ENCODE results near the gene LRP3.

The LRP3 gene

GRCh38 chr19:33239223-33239975 lies 45.3 kb downstream of the LRP3 start:
- Histone ChIP-seq H3K9ac (ENCODE audit: low read length in 2 of 2) (no peak overlapping the region), H3K9me3 (ENCODE audit: control insufficient read depth in 2 of 2, low read length in 2 of 2) (no peaks in the 10 kb centered on the region), H3K27ac (ENCODE audit: low read length) (no peak overlapping the region), H3K27me3 (ENCODE audit: control insufficient read depth in 1 of 2, insufficient read depth in 2 of 2, low read length in 2 of 2) (peaks cover 8 to 11% of the 10 kb centered on the region in 2 donors), H3K4me1 (ENCODE audit: control insufficient read depth, insufficient read depth, low read length) (peaks cover 3% of the 10 kb centered on the region), H3K4me3 (ENCODE audit: low read length in 2 of 2) (no peak overlapping the region), H3K36me3 (ENCODE audit: control insufficient read depth in 2 of 2, insufficient read depth in 2 of 2, low read length in 2 of 2) (no peaks in the 10 kb centered on the region)

GRCh38 chr19:33240181-33240771 lies 46.1 kb downstream of the LRP3 start:
- Histone ChIP-seq H3K27me3 (ENCODE audit: control insufficient read depth in 1 of 2, insufficient read depth in 2 of 2, low read length in 2 of 2) (peaks cover 0 to 5% of the 10 kb centered on the region in 2 donors), H3K9me3 (ENCODE audit: control insufficient read depth in 2 of 2, low read length in 2 of 2) (no peaks in the 10 kb centered on the region), H3K4me1 (ENCODE audit: control insufficient read depth, insufficient read depth, low read length) (peaks cover 3% of the 10 kb centered on the region), H3K27ac (ENCODE audit: low read length) (no peak overlapping the region), H3K9ac (ENCODE audit: low read length in 2 of 2) (no peak overlapping the region), H3K4me3 (ENCODE audit: low read length in 2 of 2) (no peak overlapping the region), H3K36me3 (ENCODE audit: control insufficient read depth in 2 of 2, insufficient read depth in 2 of 2, low read length in 2 of 2) (no peaks in the 10 kb centered on the region)

- peaks cover 2% of the 10 kb centered on the region in 2 donors for H3K9me3 ChIP-seq (ENCODE audit: control insufficient read depth in 2 of 2, low read length in 2 of 2)
- no peak overlapping the region for H3K27ac ChIP-seq (ENCODE audit: low read length)
- no peaks in the 10 kb centered on the region for H3K27me3 ChIP-seq (ENCODE audit: control insufficient read depth in 1 of 2, insufficient read depth in 2 of 2, low read length in 2 of 2)
- peaks cover 3% of the 10 kb centered on the region for H3K4me1 ChIP-seq (ENCODE audit: control insufficient read depth, insufficient read depth, low read length)
- H3K9ac ChIP-seq (ENCODE audit: low read length in 2 of 2), result no peak overlapping the region
- H3K36me3 ChIP-seq (ENCODE audit: control insufficient read depth in 2 of 2, insufficient read depth in 2 of 2, low read length in 2 of 2), result no peaks in the 10 kb centered on the region
- no peak overlapping the region for H3K4me3 ChIP-seq (ENCODE audit: low read length in 2 of 2)
These were observed 47.0 kb downstream of the LRP3 start for GRCh38 chr19:33241091-33241529.

GRCh38 chr19:33241530-33242101 lies 47.5 kb downstream of the LRP3 start:
- H3K9ac ChIP-seq (ENCODE audit: low read length in 2 of 2), result no peak overlapping the region
- no peaks in the 10 kb centered on the region for H3K27me3 ChIP-seq (ENCODE audit: control insufficient read depth in 1 of 2, insufficient read depth in 2 of 2, low read length in 2 of 2)
- H3K27ac ChIP-seq (ENCODE audit: low read length), result no peak overlapping the region
- H3K9me3 ChIP-seq (ENCODE audit: control insufficient read depth in 2 of 2, low read length in 2 of 2), result peaks cover 2% of the 10 kb centered on the region in 2 donors
- H3K36me3 ChIP-seq (ENCODE audit: control insufficient read depth in 2 of 2, insufficient read depth in 2 of 2, low read length in 2 of 2), result no peaks in the 10 kb centered on the region
- peaks cover 3% of the 10 kb centered on the region for H3K4me1 ChIP-seq (ENCODE audit: control insufficient read depth, insufficient read depth, low read length)
- no peak overlapping the region for H3K4me3 ChIP-seq (ENCODE audit: low read length in 2 of 2)

- Histone ChIP-seq H3K27ac (ENCODE audit: low read length) (no peak overlapping the region), H3K27me3 (ENCODE audit: control insufficient read depth in 1 of 2, insufficient read depth in 2 of 2, low read length in 2 of 2) (no peaks in the 10 kb centered on the region), H3K9me3 (ENCODE audit: control insufficient read depth in 2 of 2, low read length in 2 of 2) (peaks cover 2% of the 10 kb centered on the region in 2 donors), H3K4me1 (ENCODE audit: control insufficient read depth, insufficient read depth, low read length) (peaks cover 3% of the 10 kb centered on the region), H3K36me3 (ENCODE audit: control insufficient read depth in 2 of 2, insufficient read depth in 2 of 2, low read length in 2 of 2) (no peaks in the 10 kb centered on the region), H3K4me3 (ENCODE audit: low read length in 2 of 2) (no peak overlapping the region), H3K9ac (ENCODE audit: low read length in 2 of 2) (no peak overlapping the region)
These were observed 48.0 kb downstream of the LRP3 start for GRCh38 chr19:33242131-33242530.

- Histone ChIP-seq H3K9me3 (ENCODE audit: control insufficient read depth in 2 of 2, low read length in 2 of 2) (peaks cover 2% of the 10 kb centered on the region in 2 donors), H3K27ac (ENCODE audit: low read length) (no peak overlapping the region), H3K4me1 (ENCODE audit: control insufficient read depth, insufficient read depth, low read length) (peaks cover 3% of the 10 kb centered on the region), H3K4me3 (ENCODE audit: low read length in 2 of 2) (no peak overlapping the region), H3K27me3 (ENCODE audit: control insufficient read depth in 1 of 2, insufficient read depth in 2 of 2, low read length in 2 of 2) (no peaks in the 10 kb centered on the region), H3K36me3 (ENCODE audit: control insufficient read depth in 2 of 2, insufficient read depth in 2 of 2, low read length in 2 of 2) (no peaks in the 10 kb centered on the region), H3K9ac (ENCODE audit: low read length in 2 of 2) (no peak overlapping the region)
These were observed 48.8 kb downstream of the LRP3 start for GRCh38 chr19:33242911-33243310.

GRCh38 chr19:33245948-33246708 lies 52.0 kb downstream of the LRP3 start:
- Histone ChIP-seq H3K4me1 (ENCODE audit: control insufficient read depth, insufficient read depth, low read length) (peaks cover 3% of the 10 kb centered on the region), H3K4me3 (ENCODE audit: low read length in 2 of 2) (no peak overlapping the region), H3K27ac (ENCODE audit: low read length) (no peak overlapping the region), H3K27me3 (ENCODE audit: control insufficient read depth in 1 of 2, insufficient read depth in 2 of 2, low read length in 2 of 2) (no peaks in the 10 kb centered on the region), H3K9ac (ENCODE audit: low read length in 2 of 2) (no peak overlapping the region), H3K36me3 (ENCODE audit: control insufficient read depth in 2 of 2, insufficient read depth in 2 of 2, low read length in 2 of 2) (no peaks in the 10 kb centered on the region), H3K9me3 (ENCODE audit: control insufficient read depth in 2 of 2, low read length in 2 of 2) (peaks cover 2% of the 10 kb centered on the region in 2 donors)

- no peak overlapping the region for H3K9ac ChIP-seq (ENCODE audit: low read length in 2 of 2)
- no peaks in the 10 kb centered on the region for H3K36me3 ChIP-seq (ENCODE audit: control insufficient read depth in 2 of 2, insufficient read depth in 2 of 2, low read length in 2 of 2)
- H3K27ac ChIP-seq (ENCODE audit: low read length), result no peak overlapping the region
- H3K9me3 ChIP-seq (ENCODE audit: control insufficient read depth in 2 of 2, low read length in 2 of 2), result peaks cover 2% of the 10 kb centered on the region in 2 donors
- no peak overlapping the region for H3K4me3 ChIP-seq (ENCODE audit: low read length in 2 of 2)
- peaks cover 0 to 5% of the 10 kb centered on the region in 2 donors for H3K27me3 ChIP-seq (ENCODE audit: control insufficient read depth in 1 of 2, insufficient read depth in 2 of 2, low read length in 2 of 2)
- H3K4me1 ChIP-seq (ENCODE audit: control insufficient read depth, insufficient read depth, low read length), result no peaks in the 10 kb centered on the region
These were observed 52.7 kb downstream of the LRP3 start for GRCh38 chr19:33246709-33247440.

GRCh38 chr19:33247441-33247819 lies 53.3 kb downstream of the LRP3 start:
- peaks cover 2% of the 10 kb centered on the region in 2 donors for H3K9me3 ChIP-seq (ENCODE audit: control insufficient read depth in 2 of 2, low read length in 2 of 2)

GRCh38 chr19:33248104-33248503 lies 54.0 kb downstream of the LRP3 start:
- H3K27me3 ChIP-seq (ENCODE audit: control insufficient read depth in 1 of 2, insufficient read depth in 2 of 2, low read length in 2 of 2), result peaks cover 2 to 5% of the 10 kb centered on the region in 2 donors
- no peak overlapping the region for H3K9ac ChIP-seq (ENCODE audit: low read length in 2 of 2)
- peaks cover 2% of the 10 kb centered on the region in 2 donors for H3K9me3 ChIP-seq (ENCODE audit: control insufficient read depth in 2 of 2, low read length in 2 of 2)
- H3K4me3 ChIP-seq (ENCODE audit: low read length in 2 of 2), result no peak overlapping the region
- H3K27ac ChIP-seq (ENCODE audit: low read length), result no peak overlapping the region
- no peaks in the 10 kb centered on the region for H3K36me3 ChIP-seq (ENCODE audit: control insufficient read depth in 2 of 2, insufficient read depth in 2 of 2, low read length in 2 of 2)
- no peaks in the 10 kb centered on the region for H3K4me1 ChIP-seq (ENCODE audit: control insufficient read depth, insufficient read depth, low read length)

More at GRCh38 chr19:33247441-33247819, 53.3 kb downstream of the LRP3 start:
- no peak overlapping the region for H3K27ac ChIP-seq (ENCODE audit: low read length)
- H3K4me3 ChIP-seq (ENCODE audit: low read length in 2 of 2), result no peak overlapping the region
- peaks cover 0 to 5% of the 10 kb centered on the region in 2 donors for H3K27me3 ChIP-seq (ENCODE audit: control insufficient read depth in 1 of 2, insufficient read depth in 2 of 2, low read length in 2 of 2)
- no peaks in the 10 kb centered on the region for H3K4me1 ChIP-seq (ENCODE audit: control insufficient read depth, insufficient read depth, low read length)
- H3K36me3 ChIP-seq (ENCODE audit: control insufficient read depth in 2 of 2, insufficient read depth in 2 of 2, low read length in 2 of 2), result no peaks in the 10 kb centered on the region
- H3K9ac ChIP-seq (ENCODE audit: low read length in 2 of 2), result no peak overlapping the region
